HCT116 (cell line): ENCODE results near the gene INPP5D. TPM values are rescaled to one million over a fixed set of nuclear protein-coding genes. Genes with fewer than 3 reads are reported as not detected.

ENCODE experiments used
- ATAC-seq: fragments of 200-7000 bp; cut with Tn5 transposase; 2 replicates; pipeline ENCODE4 v1.9.1; 2020; ENCODE audit warnings: mild to moderate bottlenecking, moderate library complexity
- BruUV-seq: library from RNA; stranded (reverse); fragments of 400-500 nt; replicated peaks from 2 replicates; lab custom pipeline; 2021; lab: Mats Ljungman, UMichigan
- CTCF ChIA-PET: fragments of 300-600 bp; sonication (Branson Sonifier 250); formaldehyde crosslinking; loops from one replicate; lab custom pipeline; 2021; ENCODE audit warnings: antibody characterized with exemption; lab: Charles Lee
- POLR2A ChIA-PET: fragments of 300-600, 350-600 bp; sonication (Branson Sonifier 250); formaldehyde crosslinking; loops from one replicate; lab custom pipeline; 2021; ENCODE audit warnings: antibody characterized with exemption; lab: Charles Lee
- RAD21 ChIA-PET, 2 experiments: fragments of 300-600 bp; sonication (Branson Sonifier 250); formaldehyde crosslinking; loops; one replicate each; lab custom pipeline; 2023; ENCODE audit warnings: low total read pairs in 2 of 2; ENCODE audit not compliant: uncharacterized antibody in 2 of 2, unreplicated experiment in 2 of 2, low non-redundant PET in 1 of 2; lab: Charles Lee
- DNase-seq: peaks from one replicate; pipeline ENCODE4 v3.0.0-alpha.2; 2010; ENCODE audit warnings: low read depth, low spot score
- H2AFZ ChIP-seq: fragments of 200-600 bp; shearing (Covaris generic), sonication (generic); 2 replicates; pipeline ENCODE4 v1.6.1; 2017; ENCODE audit warnings: low read depth, mixed run types, mixed read lengths, antibody characterized with exemption, low read length; ENCODE audit not compliant: poor library complexity, severe bottlenecking
- H3K27ac ChIP-seq: 2 replicates; pipeline ENCODE4 v1.5.1; 2012; ENCODE audit warnings: low read depth, low read length
- H3K27me3 ChIP-seq: fragments of 200-600 bp; sonication (generic); 2 replicates; pipeline ENCODE4 v1.6.1; 2016; ENCODE audit warnings: mixed run types, low read length, mixed read lengths; ENCODE audit not compliant: insufficient read depth
- H3K36me3 ChIP-seq, 2 experiments: fragments of 200-500 bp in 1 of 2; fragments of 200-600 bp in 1 of 2; sonication (Bioruptor generic) in 1 of 2; sonication (generic) in 1 of 2; 2 replicates each; pipeline versions ENCODE4 v1.5.1 to v1.6.1; 2014 to 2016; ENCODE audit warnings: low read length in 2 of 2, inconsistent platforms in 1 of 2, mixed read lengths in 1 of 2, mixed run types in 1 of 2; ENCODE audit not compliant: insufficient read depth in 2 of 2, control insufficient read depth in 1 of 2
- H3K4me1 ChIP-seq, 2 experiments: fragments of 200-600 bp in 1 of 2; sonication (generic) in 1 of 2; 2 replicates each; pipeline versions ENCODE4 v1.5.1 to v1.6.1; 2012 to 2017; ENCODE audit warnings: low read length in 2 of 2, inconsistent platforms in 1 of 2, mild to moderate bottlenecking in 1 of 2, mixed read lengths in 1 of 2, mixed run types in 1 of 2, moderate library complexity in 1 of 2; ENCODE audit not compliant: insufficient read depth in 2 of 2, control insufficient read depth in 1 of 2
- H3K4me2 ChIP-seq: fragments of 200-600 bp; sonication (generic); 2 replicates; pipeline ENCODE4 v1.6.1; 2017; ENCODE audit warnings: mixed run types, low read length, mixed read lengths
- H3K4me3 ChIP-seq, 2 experiments: fragments of 200-600 bp in 1 of 2; sonication (generic) in 1 of 2; replicated peaks in 1 of 2; 2 replicates each; pipeline ENCODE4 v1.5.1; 2011 to 2016; ENCODE audit warnings: low read length in 2 of 2, control low read depth in 1 of 2, low read depth in 1 of 2, mild to moderate bottlenecking in 1 of 2, mixed read lengths in 1 of 2, mixed run types in 1 of 2
- H3K79me2 ChIP-seq: fragments of 200-600 bp; sonication (generic); 2 replicates; pipeline ENCODE4 v1.6.1; 2017; ENCODE audit warnings: mild to moderate bottlenecking, mixed run types, low read length, moderate library complexity, mixed read lengths; ENCODE audit not compliant: insufficient read depth
- H3K9ac ChIP-seq: fragments of 200-600 bp; sonication (generic); 2 replicates; pipeline ENCODE4 v1.6.1; 2016; ENCODE audit warnings: low read length, mixed read lengths
- H3K9me2 ChIP-seq: fragments of 200-600 bp; sonication (generic), shearing (Covaris generic); 2 replicates; pipeline ENCODE4 v1.6.1; 2017; ENCODE audit warnings: mixed run types, mild to moderate bottlenecking, moderate library complexity; ENCODE audit not compliant: insufficient read depth
- H3K9me3 ChIP-seq, 2 experiments: fragments of 200-500 bp in 1 of 2; fragments of 200-600 bp in 1 of 2; sonication (Bioruptor generic) in 1 of 2; sonication (generic) in 1 of 2; 2 replicates each; pipeline ENCODE4 v1.6.1; 2014 to 2017; ENCODE audit warnings: low read length in 2 of 2, mixed read lengths in 2 of 2, inconsistent platforms in 1 of 2, low read depth in 1 of 2, mild to moderate bottlenecking in 1 of 2, mixed run types in 1 of 2, moderate library complexity in 1 of 2; ENCODE audit not compliant: control insufficient read depth in 1 of 2, insufficient read depth in 1 of 2
- H4K20me1 ChIP-seq: fragments of 200-600 bp; sonication (generic), shearing (Covaris generic); 2 replicates; pipeline ENCODE4 v1.6.1; 2017; ENCODE audit warnings: mixed run types, mild to moderate bottlenecking, moderate library complexity; ENCODE audit not compliant: insufficient read depth
- CBX3 ChIP-seq: IDR thresholded peaks from 2 replicates; pipeline ENCODE4 v1.6.1; 2012; ENCODE audit warnings: low read depth
- CEBPB ChIP-seq: IDR thresholded peaks from 2 replicates; pipeline ENCODE4 v1.6.1; 2012; ENCODE audit warnings: low read depth
- CTCF ChIP-seq, 3 experiments: fragments of 200-600 bp in 1 of 3; sonication (generic) in 1 of 3; IDR thresholded peaks in 2 of 3; conservative IDR thresholded peaks in 1 of 3; 2 replicates each; pipeline ENCODE4 v1.5.1; 2012 to 2017; ENCODE audit warnings: low read depth in 2 of 3, low read length in 2 of 3, antibody characterized with exemption in 1 of 3, borderline replicate concordance in 1 of 3, control low read depth in 1 of 3, mild to moderate bottlenecking in 1 of 3, mixed read lengths in 1 of 3, mixed run types in 1 of 3, moderate library complexity in 1 of 3; ENCODE audit not compliant: insufficient read depth in 1 of 3
- EGR1 ChIP-seq: IDR thresholded peaks from 2 replicates; pipeline ENCODE4 v1.6.1; 2012; ENCODE audit warnings: low read depth
- ELF1 ChIP-seq: IDR thresholded peaks from 2 replicates; pipeline ENCODE4 v1.6.1; 2012; ENCODE audit warnings: low read depth, borderline replicate concordance
- EZH2 ChIP-seq: fragments of 200-600 bp; sonication (generic); IDR thresholded peaks from 2 replicates; pipeline ENCODE4 v1.6.1; 2017; ENCODE audit warnings: antibody characterized with exemption, mixed run types
- EZH2phosphoT487 ChIP-seq: fragments of 200-600 bp; IDR thresholded peaks from 2 replicates; pipeline ENCODE4 v1.6.1; 2018; ENCODE audit warnings: antibody characterized with exemption, borderline replicate concordance
- FOSL1 ChIP-seq: IDR thresholded peaks from 2 replicates; pipeline ENCODE4 v1.6.1; 2012; ENCODE audit warnings: low read depth
- MAX ChIP-seq: IDR thresholded peaks from 2 replicates; pipeline ENCODE4 v1.6.1; 2012
- POLR2AphosphoS5 ChIP-seq: IDR thresholded peaks from 2 replicates; pipeline ENCODE4 v1.6.1; 2011; ENCODE audit warnings: mild to moderate bottlenecking, low read depth, low read length, moderate library complexity
- SIN3A ChIP-seq: IDR thresholded peaks from 2 replicates; pipeline ENCODE4 v1.6.1; 2012; ENCODE audit warnings: low read depth
- SP1 ChIP-seq: IDR thresholded peaks from 2 replicates; pipeline ENCODE4 v1.6.1; 2012; ENCODE audit warnings: low read depth
- SRF ChIP-seq: IDR thresholded peaks from 2 replicates; pipeline ENCODE4 v1.6.1; 2012; ENCODE audit warnings: low read depth
- TCF7L2 ChIP-seq: IDR thresholded peaks from 2 replicates; pipeline ENCODE4 v1.7.0; 2011; ENCODE audit warnings: borderline replicate concordance, inconsistent platforms; ENCODE audit not compliant: insufficient read depth, insufficient read length; ENCODE audit errors: extremely low read depth
- YY1 ChIP-seq: IDR thresholded peaks from 2 replicates; pipeline ENCODE4 v1.6.1; 2011; ENCODE audit warnings: low read length, low read depth, moderate library complexity, mild to moderate bottlenecking; ENCODE audit not compliant: insufficient replicate concordance; ENCODE audit errors: extremely low read depth
- ZFX ChIP-seq: fragments of 450-650 bp; IDR thresholded peaks from 2 replicates; pipeline ENCODE4 v1.6.1; 2017
- ZNF274 ChIP-seq: fragments of 200-500 bp; sonication (Bioruptor generic); IDR thresholded peaks from 2 replicates; pipeline ENCODE4 v1.6.1; 2014; ENCODE audit warnings: mild to moderate bottlenecking, low read depth, low read length, inconsistent platforms
- intact Hi-C: fragments of 100-400 bp; cut with micrococcal nuclease; formaldehyde crosslinking; loops from 2 replicates; pipeline ENCODE4 v1.10.0; 2022
- total RNA-seq: library from RNA; stranded (reverse); gene quantifications from one replicate; pipeline ENCODE4 v1.2.1, GENCODE V29; 2021; ENCODE audit not compliant: unreplicated experiment
- TF ChIP-seq, protein P1 (sequence below): IDR thresholded peaks from 2 replicates; pipeline ENCODE4 v1.6.1; 2012
- TF ChIP-seq, protein P2 (sequence below): IDR thresholded peaks from 2 replicates; pipeline ENCODE4 v1.6.1; 2012; ENCODE audit warnings: low read depth
- TF ChIP-seq, protein P3 (sequence below): IDR thresholded peaks from 2 replicates; pipeline ENCODE4 v1.6.1; 2011; ENCODE audit warnings: mild to moderate bottlenecking, low read length, moderate library complexity; ENCODE audit not compliant: insufficient replicate concordance; ENCODE audit errors: extremely low read depth

INPP5D gene
- total RNA-seq, 1 experiment from 2014 or later: 1.8 TPM

DNA sequence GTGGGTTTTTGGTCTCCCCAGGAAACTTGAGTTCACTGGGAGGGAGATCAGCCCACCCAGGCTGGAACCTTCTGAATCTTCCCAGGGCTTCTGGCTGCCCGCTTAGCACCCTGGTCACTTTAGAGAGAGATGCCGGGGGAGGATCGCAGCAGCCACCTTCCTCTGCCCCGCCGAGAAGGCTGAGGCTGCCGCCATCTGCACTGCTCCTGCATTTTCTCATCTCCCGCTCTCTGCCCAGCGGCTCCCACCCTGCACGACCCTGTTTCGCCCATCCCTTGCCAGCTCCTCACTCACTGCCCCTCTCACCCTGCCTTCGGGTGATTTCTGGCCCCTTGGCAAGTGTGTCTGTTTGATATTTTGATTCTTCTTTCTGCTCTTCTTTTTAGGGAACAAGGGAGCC, 108.8 kb downstream of the INPP5D start:
- Histone ChIP-seq H3K27me3 (no peaks in the 10 kb centered on the region), H2AFZ (no peak overlapping the region), H3K79me2 (no peaks in the 10 kb centered on the region), H3K4me3 (no peak overlapping the region), H3K9ac (no peak overlapping the region), H3K9me3 (no peaks in the 10 kb centered on the region), H3K4me2 (no peak overlapping the region), H3K36me3 (no peaks in the 10 kb centered on the region), H3K4me1 (peaks cover 6 to 18% of the 10 kb centered on the region in 2 experiments; a peak in 3 of 4 replicates), H3K27ac (no peak overlapping the region), H3K9me2 (no peaks in the 10 kb centered on the region), H4K20me1 (no peaks in the 10 kb centered on the region)
- TF ChIP-seq CBX3 (no peak), EZH2phosphoT487 (no peak), ZNF274 (no peak), EZH2 (no peak), ZFX (no peak), YY1 (no peak), EGR1 (no peak), CEBPB (no peak), SIN3A (no peak), ELF1 (no peak), CTCF (IDR thresholded peaks at IDR 0.05 in 2 of 3, conservative IDR thresholded peaks at IDR 0.05 in 1 of 3; ENCODE audit: borderline replicate concordance in 1 of 3, insufficient read depth in 1 of 3, low read depth in 2 of 3, low read length in 2 of 3) (no peak), SRF (no peak), POLR2AphosphoS5 (no peak), TCF7L2 (no peak), SP1 (no peak), FOSL1 (no peak), MAX (no peak)
- TF ChIP-seq, protein P1, sequence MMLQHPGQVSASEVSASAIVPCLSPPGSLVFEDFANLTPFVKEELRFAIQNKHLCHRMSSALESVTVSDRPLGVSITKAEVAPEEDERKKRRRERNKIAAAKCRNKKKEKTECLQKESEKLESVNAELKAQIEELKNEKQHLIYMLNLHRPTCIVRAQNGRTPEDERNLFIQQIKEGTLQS: no peak
- TF ChIP-seq, protein P2, sequence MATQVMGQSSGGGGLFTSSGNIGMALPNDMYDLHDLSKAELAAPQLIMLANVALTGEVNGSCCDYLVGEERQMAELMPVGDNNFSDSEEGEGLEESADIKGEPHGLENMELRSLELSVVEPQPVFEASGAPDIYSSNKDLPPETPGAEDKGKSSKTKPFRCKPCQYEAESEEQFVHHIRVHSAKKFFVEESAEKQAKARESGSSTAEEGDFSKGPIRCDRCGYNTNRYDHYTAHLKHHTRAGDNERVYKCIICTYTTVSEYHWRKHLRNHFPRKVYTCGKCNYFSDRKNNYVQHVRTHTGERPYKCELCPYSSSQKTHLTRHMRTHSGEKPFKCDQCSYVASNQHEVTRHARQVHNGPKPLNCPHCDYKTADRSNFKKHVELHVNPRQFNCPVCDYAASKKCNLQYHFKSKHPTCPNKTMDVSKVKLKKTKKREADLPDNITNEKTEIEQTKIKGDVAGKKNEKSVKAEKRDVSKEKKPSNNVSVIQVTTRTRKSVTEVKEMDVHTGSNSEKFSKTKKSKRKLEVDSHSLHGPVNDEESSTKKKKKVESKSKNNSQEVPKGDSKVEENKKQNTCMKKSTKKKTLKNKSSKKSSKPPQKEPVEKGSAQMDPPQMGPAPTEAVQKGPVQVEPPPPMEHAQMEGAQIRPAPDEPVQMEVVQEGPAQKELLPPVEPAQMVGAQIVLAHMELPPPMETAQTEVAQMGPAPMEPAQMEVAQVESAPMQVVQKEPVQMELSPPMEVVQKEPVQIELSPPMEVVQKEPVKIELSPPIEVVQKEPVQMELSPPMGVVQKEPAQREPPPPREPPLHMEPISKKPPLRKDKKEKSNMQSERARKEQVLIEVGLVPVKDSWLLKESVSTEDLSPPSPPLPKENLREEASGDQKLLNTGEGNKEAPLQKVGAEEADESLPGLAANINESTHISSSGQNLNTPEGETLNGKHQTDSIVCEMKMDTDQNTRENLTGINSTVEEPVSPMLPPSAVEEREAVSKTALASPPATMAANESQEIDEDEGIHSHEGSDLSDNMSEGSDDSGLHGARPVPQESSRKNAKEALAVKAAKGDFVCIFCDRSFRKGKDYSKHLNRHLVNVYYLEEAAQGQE: no peak
- TF ChIP-seq, protein P3, sequence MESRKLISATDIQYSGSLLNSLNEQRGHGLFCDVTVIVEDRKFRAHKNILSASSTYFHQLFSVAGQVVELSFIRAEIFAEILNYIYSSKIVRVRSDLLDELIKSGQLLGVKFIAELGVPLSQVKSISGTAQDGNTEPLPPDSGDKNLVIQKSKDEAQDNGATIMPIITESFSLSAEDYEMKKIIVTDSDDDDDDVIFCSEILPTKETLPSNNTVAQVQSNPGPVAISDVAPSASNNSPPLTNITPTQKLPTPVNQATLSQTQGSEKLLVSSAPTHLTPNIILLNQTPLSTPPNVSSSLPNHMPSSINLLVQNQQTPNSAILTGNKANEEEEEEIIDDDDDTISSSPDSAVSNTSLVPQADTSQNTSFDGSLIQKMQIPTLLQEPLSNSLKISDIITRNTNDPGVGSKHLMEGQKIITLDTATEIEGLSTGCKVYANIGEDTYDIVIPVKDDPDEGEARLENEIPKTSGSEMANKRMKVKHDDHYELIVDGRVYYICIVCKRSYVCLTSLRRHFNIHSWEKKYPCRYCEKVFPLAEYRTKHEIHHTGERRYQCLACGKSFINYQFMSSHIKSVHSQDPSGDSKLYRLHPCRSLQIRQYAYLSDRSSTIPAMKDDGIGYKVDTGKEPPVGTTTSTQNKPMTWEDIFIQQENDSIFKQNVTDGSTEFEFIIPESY: no peak
- no TSS peak for BruUV-seq
- ChIA-PET CTCF (no interaction called here), POLR2A (no interaction called here), RAD21 (no interaction called here)
- no peak for ATAC-seq
- intact Hi-C loops: no loop called here
- DNase-seq: no peak
